GM18499 (cell line): ENCODE results near the gene GIMAP1.

Source experiments
- ATAC-seq: cut with Tn5 transposase; IDR thresholded peaks from one replicate; pipeline ENCODE4 v1.9.1; 2021; ENCODE audit warnings: moderate number of reproducible peaks; ENCODE audit not compliant: insufficient read depth, unreplicated experiment

GIMAP1 gene

GRCh38 chr7:150744041-150744656 lies 27.7 kb downstream of the GIMAP1 start:
- no peak for ATAC-seq

GRCh38 chr7:150745086-150745485 lies 28.7 kb downstream of the GIMAP1 start:
- ATAC-seq: no peak

GRCh38 chr7:150745876-150746275 lies 29.5 kb downstream of the GIMAP1 start:
- no peak for ATAC-seq

- ATAC-seq: no peak
Observed at GRCh38 chr7:150746921-150747320, 30.5 kb downstream of the GIMAP1 start.

- ATAC-seq: no peak
Observed at GRCh38 chr7:150748376-150748775, 32.0 kb downstream of the GIMAP1 start.

GRCh38 chr7:150751702-150752101 lies 35.3 kb downstream of the GIMAP1 start:
- ATAC-seq: no peak

- no peak for ATAC-seq
Observed at GRCh38 chr7:150753239-150753638, 36.8 kb downstream of the GIMAP1 start.

- no peak for ATAC-seq
Observed at GRCh38 chr7:150753826-150754603, 37.6 kb downstream of the GIMAP1 start.

- ATAC-seq: no peak
Observed at GRCh38 chr7:150754951-150755350, 38.5 kb downstream of the GIMAP1 start.

- no peak for ATAC-seq
Observed at GRCh38 chr7:150755473-150756099, 39.2 kb downstream of the GIMAP1 start.

- no peak for ATAC-seq
Observed at GRCh38 chr7:150756166-150756565, 39.8 kb downstream of the GIMAP1 start.

- no peak for ATAC-seq
Observed at GRCh38 chr7:150756858-150757257, 40.4 kb downstream of the GIMAP1 start.

- ATAC-seq: no peak
Observed at GRCh38 chr7:150759479-150759878, 43.1 kb downstream of the GIMAP1 start.

- ATAC-seq: no peak
Observed at GRCh38 chr7:150766334-150766709, 49.9 kb downstream of the GIMAP1 start.

- ATAC-seq: no peak
Observed at GRCh38 chr7:150769768-150770167, 53.4 kb downstream of the GIMAP1 start.
